Measurements from ENCODE around the gene C10orf90.

The C10orf90 gene

DNA sequence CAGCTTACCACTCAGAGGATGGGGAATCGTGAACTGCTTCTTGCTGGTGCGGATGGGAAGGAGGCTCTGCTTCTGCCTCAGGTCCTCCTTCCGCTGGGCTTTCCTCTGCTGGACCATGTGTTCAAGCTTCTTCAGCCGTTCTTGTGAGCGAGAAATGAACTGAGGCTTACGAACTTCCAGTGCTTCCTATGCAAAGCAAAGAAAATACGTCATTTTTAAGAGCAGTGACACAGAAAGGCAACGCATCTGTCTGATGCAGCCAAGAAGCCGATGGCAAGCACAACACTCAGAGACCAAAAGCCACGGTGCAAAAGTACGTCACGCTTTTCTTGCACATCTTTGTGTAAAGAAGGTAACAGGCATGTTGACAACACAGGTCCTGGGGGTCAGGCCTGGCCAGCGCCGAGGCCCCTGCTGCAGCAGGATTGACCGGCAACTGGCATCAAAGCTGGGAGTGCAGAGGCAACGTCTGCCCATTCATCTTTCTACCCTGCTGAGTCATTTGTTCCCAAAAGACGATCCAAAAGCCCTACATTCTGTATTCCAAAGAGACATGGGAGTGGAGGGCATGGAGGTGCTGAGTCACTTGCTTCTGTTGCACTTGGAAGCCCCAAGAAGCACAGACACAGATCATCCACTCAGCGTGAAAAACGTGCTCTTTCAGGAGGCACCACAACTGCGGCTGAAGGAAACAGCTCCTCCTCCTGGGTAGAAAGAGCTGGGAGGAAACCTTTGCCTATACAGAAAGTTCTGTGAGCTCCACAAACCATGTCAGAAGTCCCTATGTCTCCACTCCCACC is 211.3 kb downstream of the C10orf90 start:
- DNase-seq: no peak

GRCh38 chr10:126458466-126458865 is 212.0 kb downstream of the C10orf90 start:
- no peak for DNase-seq

- no peak for DNase-seq
These were observed 213.9 kb downstream of the C10orf90 start for GRCh38 chr10:126456632-126457031.

DNA sequence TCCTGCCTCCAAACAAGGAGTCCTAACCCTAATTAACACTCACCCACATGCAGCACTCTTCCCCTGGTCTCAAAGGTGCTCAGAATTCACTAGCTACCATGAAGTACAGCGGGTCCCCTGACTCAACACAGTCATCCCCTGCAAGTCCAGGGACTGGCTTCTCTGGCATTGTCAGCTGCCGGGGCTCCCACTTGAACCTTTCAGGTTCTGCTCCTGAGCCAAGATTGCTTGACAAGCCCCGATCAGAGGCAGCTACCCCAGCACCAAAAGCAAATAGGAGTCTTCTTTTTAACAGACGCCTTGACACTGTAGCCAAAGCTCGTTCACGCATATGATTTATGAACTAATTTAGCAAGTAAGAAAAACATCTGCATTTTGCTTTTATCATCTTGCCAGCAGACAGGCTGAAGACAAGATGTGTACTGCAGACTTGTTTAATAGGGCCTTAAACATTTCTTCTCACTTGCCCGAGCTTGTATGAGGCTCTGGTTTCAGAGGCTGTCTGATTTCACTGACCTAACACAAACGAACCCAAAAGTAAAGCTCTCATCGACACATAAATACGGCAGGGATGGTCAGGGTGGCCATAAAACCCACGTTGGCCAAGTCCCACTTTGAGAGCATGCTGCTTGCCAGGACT is 214.6 kb downstream of the C10orf90 start:
- no peak for DNase-seq

DNA sequence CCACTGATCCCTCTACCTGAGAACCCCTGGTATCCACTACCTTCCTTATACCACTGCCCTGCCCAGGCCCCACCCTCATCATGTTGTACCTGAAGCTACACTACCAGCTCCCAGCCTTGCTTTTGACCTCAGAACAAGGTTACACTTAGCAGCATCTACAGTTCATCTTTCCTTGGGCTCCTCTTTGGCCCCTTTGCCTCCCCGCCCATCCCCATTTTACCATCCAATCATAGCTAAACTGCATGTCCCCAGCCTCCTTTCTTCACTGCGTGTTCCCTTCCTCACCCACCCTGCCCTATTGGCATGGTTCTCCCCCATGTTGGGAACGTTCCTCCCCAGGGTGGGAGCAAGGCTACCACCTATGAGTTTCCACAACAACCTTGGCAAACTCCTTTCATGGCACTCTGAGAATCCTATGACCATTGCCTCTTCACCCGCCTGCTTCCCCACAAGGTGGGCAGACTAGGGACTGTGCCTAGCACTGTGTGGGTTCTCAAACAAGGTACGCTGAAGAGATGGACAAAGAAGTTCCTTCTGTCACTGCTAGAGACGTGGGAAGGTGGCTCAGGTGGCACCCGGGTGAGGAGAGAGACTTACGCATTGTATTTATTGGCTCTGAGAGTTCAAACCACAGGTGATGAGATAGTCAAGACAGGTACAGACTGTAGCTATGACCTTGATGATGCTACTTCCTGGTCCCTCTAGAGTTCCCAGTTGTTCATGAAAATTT is 215.3 kb downstream of the C10orf90 start:
- DNase-seq: no peak

DNA sequence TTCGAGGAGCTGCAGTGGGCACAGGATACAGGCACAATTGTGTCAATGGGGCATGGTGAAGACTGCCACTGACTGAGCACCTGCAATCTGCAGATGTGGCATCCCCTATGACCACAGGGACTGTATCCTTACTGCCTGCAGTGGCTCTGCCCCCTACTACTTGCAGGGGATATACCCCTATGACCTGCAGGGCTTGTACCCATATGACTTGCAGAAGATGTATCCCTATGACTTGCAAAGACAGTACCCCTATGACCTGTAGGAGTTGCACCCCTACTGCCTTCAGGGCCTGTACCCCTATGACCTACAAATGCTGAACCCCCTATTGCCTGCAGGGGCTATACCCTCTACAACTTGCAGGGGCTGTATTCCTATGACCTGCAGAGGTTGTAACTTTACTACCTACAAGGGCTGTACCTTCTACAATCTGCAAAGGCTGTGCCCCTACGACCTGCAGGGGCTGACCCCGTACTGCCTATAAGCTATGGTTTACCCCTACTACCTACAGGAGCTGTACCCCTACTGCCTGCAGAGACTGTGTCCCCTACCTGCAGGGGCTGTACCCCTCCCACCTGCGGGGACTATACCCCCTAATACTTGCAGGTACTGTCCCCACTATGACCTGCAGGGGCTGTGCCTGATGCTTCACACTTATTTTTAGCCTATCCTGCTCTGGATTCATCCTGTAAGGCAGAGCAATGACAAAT is 216.3 kb downstream of the C10orf90 start:
- DNase-seq: no peak

DNA sequence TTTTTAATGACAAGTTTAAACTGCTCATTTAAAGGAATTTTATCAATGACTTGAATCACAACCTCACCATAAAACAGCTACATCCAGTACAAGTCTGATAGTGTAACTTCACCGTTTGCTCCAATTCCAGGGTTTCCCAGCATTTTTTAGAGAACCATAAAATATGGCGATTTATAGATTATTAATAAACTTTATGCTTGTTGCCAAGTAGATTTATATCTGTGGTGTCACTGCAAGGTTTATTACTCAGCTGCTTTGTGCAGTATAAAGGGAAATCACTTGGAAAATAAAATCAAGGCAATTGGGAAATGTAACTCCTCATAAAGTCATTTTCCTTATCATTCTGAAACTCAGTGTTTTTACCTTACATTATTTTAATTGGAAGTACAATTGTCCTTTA is 218.2 kb downstream of the C10orf90 start:
- DNase-seq: no peak

GRCh38 chr10:126448091-126448490 is 222.4 kb downstream of the C10orf90 start:
- DNase-seq: no peak

GRCh38 chr10:126439942-126440341 is 230.6 kb downstream of the C10orf90 start:
- no peak for DNase-seq

DNA sequence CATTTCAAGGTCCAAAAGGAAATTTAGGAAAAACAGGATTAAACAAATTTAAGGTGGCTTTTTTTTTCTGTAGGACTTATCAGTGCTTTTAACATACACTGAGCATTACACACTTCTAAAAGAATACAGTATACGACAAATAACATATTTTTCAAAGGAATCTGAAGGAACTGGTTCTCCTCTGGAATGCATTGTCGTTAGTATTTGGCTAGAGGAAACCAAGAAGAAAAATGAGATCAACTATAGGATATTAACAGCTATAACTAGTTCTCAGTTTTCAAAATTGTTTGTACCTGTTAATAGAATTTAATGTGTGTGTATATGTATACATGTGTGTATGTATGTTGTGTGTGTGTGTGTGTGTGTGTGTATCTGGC is 232.1 kb downstream of the C10orf90 start:
- DNase-seq: no peak

- no peak for DNase-seq
These were observed 232.7 kb downstream of the C10orf90 start for GRCh38 chr10:126437635-126438406.

DNA sequence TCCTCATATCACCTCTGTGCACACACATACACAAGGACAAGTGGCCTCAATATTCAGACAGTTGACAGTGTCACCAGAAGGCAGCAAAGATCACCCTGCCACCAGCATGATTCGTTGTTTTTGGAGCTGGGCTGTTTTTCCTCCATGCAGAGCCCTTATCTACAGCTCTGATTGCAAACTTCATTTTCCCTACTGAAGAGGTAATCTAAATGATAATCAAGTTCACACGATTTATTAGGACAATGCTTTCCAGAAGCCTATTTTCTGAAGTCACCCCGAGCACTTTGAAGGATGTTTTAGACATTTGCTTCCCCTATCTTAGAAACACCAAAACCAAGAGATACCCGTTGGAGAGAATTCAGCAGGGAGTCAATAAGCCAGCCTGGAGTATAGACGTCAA is 236.3 kb downstream of the C10orf90 start:
- no peak for DNase-seq

- DNase-seq: no peak
These were observed 237.1 kb downstream of the C10orf90 start for GRCh38 chr10:126433351-126433750.

DNA sequence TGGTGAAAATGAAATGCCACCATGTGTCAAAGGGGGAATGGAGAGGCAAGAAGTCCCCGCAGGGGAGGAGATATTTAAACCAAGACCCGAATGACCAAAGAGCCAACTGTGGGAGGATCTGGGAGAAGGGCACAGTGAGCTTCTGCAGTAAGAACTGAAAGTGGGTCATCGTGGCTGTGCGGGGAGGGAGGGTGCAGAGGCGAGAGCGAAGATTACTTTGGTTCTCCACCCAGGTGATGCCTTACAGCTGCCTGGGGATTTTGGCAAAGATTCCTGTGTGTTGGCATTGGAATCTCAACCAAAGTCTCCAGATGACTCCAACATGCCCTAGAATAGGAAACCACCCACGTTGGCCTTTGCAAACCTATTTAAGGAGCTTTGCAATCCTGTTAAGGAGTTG is 238.0 kb downstream of the C10orf90 start:
- no peak for DNase-seq

DNA sequence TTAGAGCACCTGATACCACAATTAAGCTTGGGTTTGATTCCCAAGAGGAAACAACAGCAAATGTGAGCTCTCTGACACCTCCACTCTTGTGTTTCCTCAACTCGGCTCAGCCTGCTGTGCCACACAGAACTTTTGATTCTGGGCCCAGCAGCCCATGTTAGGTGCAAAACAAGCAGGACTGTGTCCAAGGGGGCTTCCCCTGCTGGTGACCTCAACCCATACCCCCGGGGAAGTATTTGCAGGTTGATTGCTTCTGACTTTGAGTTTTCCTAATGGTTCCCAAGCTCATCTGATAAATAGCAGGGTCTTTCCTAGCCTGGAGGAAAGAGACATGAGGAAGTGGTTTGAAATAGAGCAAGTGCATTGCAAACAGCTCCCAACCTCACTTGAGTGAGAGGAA is 238.7 kb downstream of the C10orf90 start:
- no peak for DNase-seq

DNA sequence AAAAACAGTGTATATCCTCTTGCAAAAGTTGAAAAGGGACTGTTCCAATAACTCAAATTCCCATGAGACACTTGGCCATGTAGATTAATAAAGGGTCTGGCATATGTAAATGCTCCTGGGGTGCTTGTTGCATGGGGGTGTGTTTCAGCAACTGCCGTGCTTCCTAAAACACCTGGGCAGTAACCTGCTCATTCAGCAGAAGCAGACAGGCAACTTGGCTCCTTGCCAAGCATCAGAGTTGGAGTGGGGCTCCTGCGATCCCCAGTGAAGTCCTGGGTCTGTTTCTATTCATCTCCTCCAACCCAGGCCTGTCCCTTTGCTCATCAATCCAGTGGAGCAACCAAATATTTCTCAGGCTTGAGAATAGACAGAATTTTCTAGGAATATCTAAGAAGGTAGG is 240.0 kb downstream of the C10orf90 start:
- peak; percentile 4 for DNase-seq

- DNase-seq: no peak
These were observed 241.2 kb downstream of the C10orf90 start for GRCh38 chr10:126429275-126429674.

GRCh38 chr10:126425489-126426065 is 244.9 kb downstream of the C10orf90 start:
- no peak for DNase-seq

DNA sequence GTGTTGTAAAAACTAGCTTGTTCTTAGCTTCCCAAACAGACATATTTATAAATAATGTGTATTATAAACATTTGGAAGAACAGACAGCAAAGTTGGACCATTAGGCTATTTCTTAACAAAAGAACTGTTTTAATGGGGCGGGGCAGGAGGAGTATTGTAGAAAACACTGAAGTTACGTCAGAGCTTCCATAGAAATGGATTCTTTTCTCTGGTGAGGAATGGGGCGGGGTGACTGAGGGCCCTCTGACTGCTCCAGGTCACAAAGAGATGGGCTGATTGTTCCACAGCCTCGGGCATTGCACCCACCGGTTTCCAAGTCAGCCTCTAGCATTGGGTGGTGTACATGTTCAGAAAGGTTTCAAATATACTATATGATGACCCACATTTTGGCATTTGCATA is 245.5 kb downstream of the C10orf90 start:
- no peak for DNase-seq

DNA sequence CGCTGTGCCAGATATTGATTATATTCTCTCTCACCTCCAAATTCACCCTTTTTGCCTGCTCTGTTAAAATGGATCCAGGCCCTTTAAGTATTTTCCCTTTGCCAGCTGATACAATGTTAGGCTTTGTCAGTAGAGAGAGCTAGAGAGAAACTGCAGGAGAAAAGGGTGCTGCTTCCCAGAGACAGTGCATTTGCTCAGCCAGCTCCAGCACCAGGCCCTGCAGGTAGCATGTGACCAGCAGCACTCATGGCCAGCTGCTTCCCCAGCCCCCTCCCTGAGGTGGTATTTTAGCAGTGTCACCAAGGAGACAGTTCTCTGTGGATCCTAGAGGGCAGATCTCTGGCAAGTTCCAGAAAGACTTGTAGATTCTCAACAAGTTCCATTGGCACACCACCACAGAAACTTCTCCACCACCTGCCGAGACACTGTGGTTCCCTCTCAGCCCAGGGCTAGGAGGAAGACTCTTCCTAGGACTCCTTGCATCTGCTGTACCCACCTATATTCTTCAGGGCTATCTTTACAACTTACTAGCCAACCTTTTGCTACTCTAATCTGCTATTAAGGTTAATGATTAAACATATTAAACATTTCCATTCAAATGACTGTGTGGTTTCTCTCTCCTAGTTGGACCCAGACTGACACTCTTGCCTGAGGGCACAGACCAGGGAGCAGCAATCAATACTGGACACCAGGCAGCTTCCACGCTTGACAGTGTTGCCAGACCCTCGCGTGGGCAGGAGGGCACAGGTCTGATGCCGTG is 246.6 kb downstream of the C10orf90 start:
- no peak for DNase-seq

- DNase-seq: no peak
These were observed 247.9 kb downstream of the C10orf90 start for GRCh38 chr10:126422567-126422966.

Data from RPMI8226 (cell line).